Fibroblast of villous mesenchyme (primary cell): ENCODE data around the gene GIT1. TPM values are rescaled to one million over a fixed set of nuclear protein-coding genes. Genes with fewer than 3 reads are reported as not detected.

Experiments
- DNase-seq: peaks from one replicate; pipeline ENCODE4 v3.0.0-alpha.2; 2010; ENCODE audit warnings: low read depth
- H3K4me3 ChIP-seq: 2 replicates; pipeline ENCODE4 v1.5.1; 2011; ENCODE audit warnings: low read depth, mild to moderate bottlenecking, low read length
- total RNA-seq: library from RNA; depleted of rRNA; stranded (reverse); fragments of >200 nt; gene quantifications from 2 replicates; pipeline ENCODE4 v1.2.3, GENCODE V29; 2012
- TF ChIP-seq, protein P1 (sequence below): IDR thresholded peaks from 2 replicates; pipeline ENCODE4 v1.5.1; 2012; ENCODE audit warnings: low read depth, mild to moderate bottlenecking, low read length; ENCODE audit not compliant: insufficient read depth

The GIT1 gene
- total RNA-seq, 1 donor = 26.3 TPM

DNA sequence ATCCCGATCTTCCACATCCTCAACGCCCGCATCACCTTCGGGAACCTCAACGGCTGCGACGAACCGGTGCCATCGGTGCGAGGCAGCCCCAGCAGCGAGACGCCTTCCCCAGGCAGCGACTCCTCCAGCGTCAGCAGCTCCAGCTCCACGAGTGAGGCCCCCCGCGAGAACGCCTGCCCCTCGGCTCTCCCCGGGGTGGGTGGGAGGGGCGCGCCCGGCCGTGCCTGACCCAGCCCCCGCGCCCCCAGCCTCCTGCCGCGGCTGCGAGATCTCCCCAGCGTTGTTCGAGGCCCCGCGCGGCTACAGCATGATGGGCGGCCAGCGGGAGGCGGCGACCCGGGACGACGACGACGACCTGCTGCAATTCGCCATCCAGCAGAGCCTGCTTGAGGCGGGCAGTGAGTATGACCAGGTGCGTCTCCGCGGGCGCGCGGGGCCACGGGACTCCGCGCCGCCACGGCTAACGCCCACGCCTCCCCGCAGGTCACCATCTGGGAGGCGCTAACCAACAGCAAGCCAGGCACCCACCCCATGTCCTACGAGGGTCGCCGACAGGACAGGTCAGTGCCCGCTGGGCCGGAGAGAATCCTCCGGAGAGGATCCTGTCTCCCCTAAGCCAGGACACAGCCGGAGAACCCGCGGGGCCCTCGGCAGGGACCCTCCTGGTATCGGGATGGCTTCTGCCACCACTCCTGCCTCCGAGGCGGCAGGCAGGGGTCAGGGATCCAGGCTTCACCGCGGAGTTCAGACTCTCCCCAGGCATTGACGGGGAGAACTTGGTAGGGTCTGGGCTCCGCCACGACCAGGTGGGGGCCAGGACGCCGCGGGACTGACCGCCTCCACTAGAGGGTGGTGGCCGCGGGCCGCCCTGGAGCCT, 23.2 kb upstream of the GIT1 start:
- TF ChIP-seq, protein P1, sequence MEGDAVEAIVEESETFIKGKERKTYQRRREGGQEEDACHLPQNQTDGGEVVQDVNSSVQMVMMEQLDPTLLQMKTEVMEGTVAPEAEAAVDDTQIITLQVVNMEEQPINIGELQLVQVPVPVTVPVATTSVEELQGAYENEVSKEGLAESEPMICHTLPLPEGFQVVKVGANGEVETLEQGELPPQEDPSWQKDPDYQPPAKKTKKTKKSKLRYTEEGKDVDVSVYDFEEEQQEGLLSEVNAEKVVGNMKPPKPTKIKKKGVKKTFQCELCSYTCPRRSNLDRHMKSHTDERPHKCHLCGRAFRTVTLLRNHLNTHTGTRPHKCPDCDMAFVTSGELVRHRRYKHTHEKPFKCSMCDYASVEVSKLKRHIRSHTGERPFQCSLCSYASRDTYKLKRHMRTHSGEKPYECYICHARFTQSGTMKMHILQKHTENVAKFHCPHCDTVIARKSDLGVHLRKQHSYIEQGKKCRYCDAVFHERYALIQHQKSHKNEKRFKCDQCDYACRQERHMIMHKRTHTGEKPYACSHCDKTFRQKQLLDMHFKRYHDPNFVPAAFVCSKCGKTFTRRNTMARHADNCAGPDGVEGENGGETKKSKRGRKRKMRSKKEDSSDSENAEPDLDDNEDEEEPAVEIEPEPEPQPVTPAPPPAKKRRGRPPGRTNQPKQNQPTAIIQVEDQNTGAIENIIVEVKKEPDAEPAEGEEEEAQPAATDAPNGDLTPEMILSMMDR = no peak
- DNase-seq = no peak
- H3K4me3 ChIP-seq = no peak overlapping the region

DNA sequence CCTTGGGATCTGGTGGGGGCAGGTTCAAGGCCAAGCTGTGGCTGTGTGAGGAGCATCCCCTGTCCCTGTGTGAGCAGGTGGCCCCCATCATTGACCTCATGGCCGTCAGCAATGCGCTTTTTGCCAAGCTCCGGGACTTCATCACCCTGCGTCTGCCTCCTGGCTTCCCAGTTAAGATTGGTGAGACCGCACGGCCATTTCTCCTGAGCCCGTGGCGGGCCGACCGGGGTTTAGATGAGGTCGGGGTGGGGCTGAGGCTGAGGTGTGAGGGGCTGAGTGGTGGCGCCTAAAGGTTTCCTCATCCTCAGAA, 22.6 kb upstream of the GIT1 start:
- TF ChIP-seq, protein P1 = no peak
- DNase-seq = no peak
- H3K4me3 ChIP-seq = no peak overlapping the region

DNA sequence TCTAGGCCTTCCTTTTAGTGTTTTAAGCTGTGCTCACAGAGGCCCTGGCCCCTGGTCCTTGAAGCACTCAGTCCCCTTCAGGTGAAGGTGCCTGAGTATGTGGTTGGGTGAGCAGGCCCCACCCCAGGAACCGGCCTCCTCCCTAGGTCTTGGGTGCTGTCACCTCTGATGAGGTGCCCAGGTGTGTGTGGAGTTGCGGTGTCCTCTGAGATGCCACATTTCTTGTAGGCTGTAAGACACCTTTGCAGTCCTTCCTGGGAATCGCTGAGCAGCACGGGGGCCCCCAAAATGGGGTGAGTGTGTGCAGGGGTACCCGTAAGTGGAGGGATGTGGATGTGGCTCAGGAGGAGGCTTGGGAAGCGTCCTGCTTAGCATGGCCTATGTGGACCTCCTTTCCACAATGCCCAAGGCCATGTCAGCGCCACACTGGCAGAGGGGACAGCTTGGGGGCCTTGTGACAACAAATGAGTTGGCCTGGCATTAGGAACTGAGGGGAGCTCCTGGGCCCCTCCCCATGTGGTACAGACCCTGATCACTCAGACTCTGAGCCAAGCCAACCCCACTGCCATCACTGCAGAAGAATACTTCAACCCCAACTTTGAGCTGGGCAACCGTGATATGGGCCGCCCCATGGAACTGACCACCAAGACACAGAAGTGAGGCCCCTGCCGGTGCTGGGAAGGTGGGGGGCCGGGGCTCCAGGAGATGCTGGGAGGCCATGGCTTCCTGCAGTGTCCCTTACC, 22.1 kb upstream of the GIT1 start:
- no peak for DNase-seq
- TF ChIP-seq, protein P1 = no peak
- H3K4me3 ChIP-seq = no peak overlapping the region

DNA sequence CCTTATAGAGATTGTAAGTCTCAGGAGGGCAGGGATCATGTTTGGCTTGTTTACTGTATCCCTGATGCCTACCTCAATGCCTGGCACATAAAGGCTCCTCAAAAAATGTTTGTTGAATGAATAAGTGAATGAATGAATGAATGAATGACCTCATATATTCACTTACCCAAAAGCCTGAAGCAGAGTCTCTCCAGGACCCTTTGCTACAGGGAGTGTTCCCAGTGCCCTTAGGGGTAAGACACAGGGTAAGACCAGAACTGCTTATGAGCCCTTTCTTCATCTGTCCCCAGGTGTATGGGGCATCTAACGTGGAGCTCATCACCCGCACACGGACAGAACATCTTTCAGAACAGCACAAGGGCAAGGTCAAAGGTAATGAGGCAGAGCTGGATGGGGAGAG, 20.9 kb upstream of the GIT1 start:
- no peak overlapping the region for H3K4me3 ChIP-seq
- DNase-seq = no peak
- TF ChIP-seq, protein P1 = no peak

DNA sequence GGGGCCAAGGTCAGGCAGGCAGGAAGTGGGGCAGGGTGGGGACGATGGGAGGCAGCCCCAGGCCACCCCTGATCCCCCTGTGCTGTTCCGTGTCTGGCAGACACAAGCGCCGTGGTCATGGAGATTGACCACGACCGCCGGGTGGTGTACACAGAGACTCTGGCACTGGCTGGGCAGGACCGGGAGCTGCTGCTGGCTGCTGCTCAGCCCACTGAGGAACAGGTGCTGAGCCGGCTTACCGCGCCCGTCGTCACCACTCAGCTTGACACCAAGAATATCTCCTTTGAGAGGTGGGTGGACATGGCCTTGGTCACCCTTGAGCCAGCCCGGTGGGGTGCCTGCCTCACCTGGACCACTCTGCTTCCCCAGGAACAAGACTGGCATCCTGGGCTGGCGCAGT, 19.5 kb upstream of the GIT1 start:
- no peak overlapping the region for H3K4me3 ChIP-seq
- TF ChIP-seq, protein P1 = no peak
- DNase-seq = no peak

DNA sequence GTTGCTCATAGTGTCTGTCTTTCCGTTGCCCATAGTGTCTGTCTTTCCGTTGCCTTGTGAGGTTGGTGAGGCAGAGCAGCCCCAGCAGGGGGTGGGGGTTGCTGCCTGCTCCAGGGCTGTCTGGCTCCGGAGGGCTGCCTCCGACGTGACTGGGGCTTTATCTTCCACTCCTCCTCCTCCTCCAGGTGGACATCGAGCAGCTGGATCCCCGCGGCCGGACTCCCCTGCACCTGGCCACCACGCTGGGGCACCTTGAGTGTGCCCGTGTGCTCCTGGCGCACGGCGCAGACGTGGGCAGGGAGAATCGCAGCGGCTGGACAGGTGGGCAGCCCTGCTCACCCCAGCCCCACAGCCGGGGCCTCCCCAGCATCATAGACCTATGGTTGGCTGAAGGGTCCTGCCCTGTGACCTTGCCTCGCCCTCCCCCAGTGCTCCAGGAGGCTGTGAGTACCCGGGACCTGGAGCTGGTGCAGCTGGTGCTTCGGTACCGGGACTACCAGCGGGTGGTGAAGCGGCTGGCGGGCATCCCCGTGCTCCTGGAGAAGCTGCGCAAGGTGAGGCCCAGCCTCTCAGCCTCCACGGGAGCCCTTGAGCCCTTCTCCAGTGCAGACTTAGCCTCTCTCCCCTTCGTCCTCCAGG, 18.2 kb upstream of the GIT1 start:
- TF ChIP-seq, protein P1 = no peak
- no peak for DNase-seq
- no peak overlapping the region for H3K4me3 ChIP-seq
